MM.1S (cell line): ENCODE measurements around the gene TMIE.

Experiments
- DNase-seq: peaks from one replicate; pipeline ENCODE4 v3.0.0-alpha.2; 2015
- H2AFZ ChIP-seq: fragments of 300-600 bp; sonication (generic); 2 replicates; pipeline ENCODE4 v1.6.0; 2016; ENCODE audit warnings: antibody characterized with exemption, low read length
- H3F3A ChIP-seq: fragments of 300-600 bp; sonication (generic); 2 replicates; pipeline ENCODE4 v1.6.1; 2016; ENCODE audit warnings: mild to moderate bottlenecking, antibody characterized with exemption, low read length, moderate library complexity, mixed read lengths; ENCODE audit not compliant: insufficient read depth
- H3K27ac ChIP-seq: fragments of 300-600 bp; sonication (generic); 2 replicates; pipeline ENCODE4 v1.5.1; 2016; ENCODE audit warnings: mild to moderate bottlenecking, low read length
- H3K27me3 ChIP-seq: fragments of 300-600 bp; sonication (generic); replicated peaks from 2 replicates; pipeline ENCODE4 v1.6.0; 2016; ENCODE audit warnings: low read length; ENCODE audit not compliant: insufficient read depth
- H3K36me3 ChIP-seq: fragments of 300-600 bp; sonication (generic); replicated peaks from 2 replicates; pipeline ENCODE4 v1.6.1; 2016; ENCODE audit warnings: mild to moderate bottlenecking, low read length, mixed read lengths; ENCODE audit not compliant: insufficient read depth
- H3K4me1 ChIP-seq: fragments of 300-600 bp; sonication (generic); 2 replicates; pipeline ENCODE4 v1.6.1; 2016; ENCODE audit warnings: low read length, mixed read lengths
- H3K4me2 ChIP-seq: fragments of 300-600 bp; sonication (generic); 2 replicates; pipeline ENCODE4 v1.6.0; 2016; ENCODE audit warnings: low read depth, low read length
- H3K4me3 ChIP-seq: fragments of 300-600 bp; sonication (generic); 2 replicates; pipeline ENCODE4 v1.5.1; 2016; ENCODE audit warnings: low read length, mixed read lengths
- H3K79me2 ChIP-seq: fragments of 300-600 bp; sonication (generic); 2 replicates; pipeline ENCODE4 v1.6.1; 2016; ENCODE audit warnings: mixed run types, low read length, mixed read lengths
- H3K9ac ChIP-seq: fragments of 300-600 bp; sonication (generic); 2 replicates; pipeline ENCODE4 v1.6.1; 2016; ENCODE audit warnings: low read length, mixed read lengths
- H3K9me2 ChIP-seq: fragments of 300-600 bp; sonication (generic); replicated peaks from 2 replicates; pipeline ENCODE4 v1.6.1; 2016; ENCODE audit warnings: mild to moderate bottlenecking, low read length, mixed read lengths; ENCODE audit not compliant: insufficient read depth
- H3K9me3 ChIP-seq: fragments of 300-600 bp; sonication (generic); replicated peaks from 2 replicates; pipeline ENCODE4 v1.6.1; 2016; ENCODE audit warnings: mild to moderate bottlenecking, low read length, mixed read lengths; ENCODE audit not compliant: insufficient read depth
- H4K20me1 ChIP-seq: fragments of 300-600 bp; sonication (generic); 2 replicates; pipeline ENCODE4 v1.6.1; 2016; ENCODE audit warnings: mild to moderate bottlenecking, low read length, moderate library complexity, mixed read lengths; ENCODE audit not compliant: insufficient read depth
- CTCF ChIP-seq: fragments of 300-600 bp; sonication (generic); IDR thresholded peaks from 2 replicates; pipeline ENCODE4 v1.5.1; 2016; ENCODE audit warnings: antibody characterized with exemption, low read length, mixed read lengths
- EZH2 ChIP-seq: fragments of 300-600 bp; sonication (generic); optimal IDR thresholded peaks from 2 replicates; pipeline ENCODE3; 2017; ENCODE audit warnings: low read depth, mild to moderate bottlenecking, antibody characterized with exemption, low read length, mixed read lengths
- EZH2phosphoT487 ChIP-seq: fragments of 300-600 bp; sonication (generic); IDR thresholded peaks from 2 replicates; pipeline ENCODE4 v1.6.1; 2018; ENCODE audit warnings: antibody characterized with exemption, low read length

The TMIE gene

GRCh38 chr3:46680298-46680826, 20.8 kb upstream of the TMIE start:
- H3K4me3 ChIP-seq: no peak overlapping the region
- TF ChIP-seq EZH2phosphoT487: no peak
- TF ChIP-seq CTCF: no peak
- no peak for TF ChIP-seq EZH2
- H4K20me1 ChIP-seq: no peaks in the 10 kb centered on the region
- H3K9me2 ChIP-seq: no peaks in the 10 kb centered on the region
- 0 out of 2 replicates have a peak, but pooled peaks cover 5% of the 10 kb centered on the region for H3K27me3 ChIP-seq
- H2AFZ ChIP-seq: no peak overlapping the region
- no peak overlapping the region for H3K4me2 ChIP-seq
- no peaks in the 10 kb centered on the region for H3K9me3 ChIP-seq
- H3K79me2 ChIP-seq: no peaks in the 10 kb centered on the region
- no peaks in the 10 kb centered on the region for H3F3A ChIP-seq
- H3K4me1 ChIP-seq: no peaks in the 10 kb centered on the region
- no peaks in the 10 kb centered on the region for H3K36me3 ChIP-seq
- no peak for DNase-seq
- no peak overlapping the region for H3K27ac ChIP-seq
- no peak overlapping the region for H3K9ac ChIP-seq

GRCh38 chr3:46681387-46681786, 19.8 kb upstream of the TMIE start:
- H3F3A ChIP-seq: no peaks in the 10 kb centered on the region
- H3K27ac ChIP-seq: no peak overlapping the region
- 0 out of 2 replicates have a peak, but pooled peaks cover 5% of the 10 kb centered on the region for H3K27me3 ChIP-seq
- TF ChIP-seq EZH2phosphoT487 (no peak), EZH2 (no peak), CTCF (no peak)
- no peaks in the 10 kb centered on the region for H3K9me3 ChIP-seq
- H3K4me3 ChIP-seq: no peak overlapping the region
- H3K79me2 ChIP-seq: no peaks in the 10 kb centered on the region
- H3K36me3 ChIP-seq: no peaks in the 10 kb centered on the region
- no peak for DNase-seq
- H4K20me1 ChIP-seq: no peaks in the 10 kb centered on the region
- no peak overlapping the region for H3K4me2 ChIP-seq
- no peaks in the 10 kb centered on the region for H3K9me2 ChIP-seq
- H2AFZ ChIP-seq: no peak overlapping the region
- H3K9ac ChIP-seq: no peak overlapping the region
- no peaks in the 10 kb centered on the region for H3K4me1 ChIP-seq

- no peaks in the 10 kb centered on the region for H3F3A ChIP-seq
- H4K20me1 ChIP-seq: no peaks in the 10 kb centered on the region
- no peak for TF ChIP-seq CTCF
- no peak for TF ChIP-seq EZH2
- no peak for TF ChIP-seq EZH2phosphoT487
- no peak for DNase-seq
- H3K79me2 ChIP-seq: no peaks in the 10 kb centered on the region
- H3K9ac ChIP-seq: no peak overlapping the region
- H3K4me1 ChIP-seq: no peaks in the 10 kb centered on the region
- H3K9me2 ChIP-seq: no peaks in the 10 kb centered on the region
- H3K9me3 ChIP-seq: no peaks in the 10 kb centered on the region
- no peak overlapping the region for H2AFZ ChIP-seq
- H3K4me3 ChIP-seq: no peak overlapping the region
- 0 out of 2 replicates have a peak, but pooled peaks cover 5% of the 10 kb centered on the region for H3K27me3 ChIP-seq
- H3K27ac ChIP-seq: no peak overlapping the region
- H3K4me2 ChIP-seq: no peak overlapping the region
- H3K36me3 ChIP-seq: no peaks in the 10 kb centered on the region
Observed at GRCh38 chr3:46681856-46682540, 19.2 kb upstream of the TMIE start.
